OCI-LY1 (cell line): ENCODE results near the gene GLIPR2.

Source experiments
- H2AFZ ChIP-seq: fragments of 200-600 bp; sonication (generic), shearing (Covaris generic); 2 replicates; pipeline ENCODE4 v1.6.0; 2014; ENCODE audit warnings: antibody characterized with exemption, mild to moderate bottlenecking, low read length
- H3F3A ChIP-seq: fragments of 200-600 bp; sonication (generic), shearing (Covaris generic); 2 replicates; pipeline ENCODE4 v1.6.0; 2014; ENCODE audit warnings: mild to moderate bottlenecking, antibody characterized with exemption, low read length, moderate library complexity; ENCODE audit not compliant: insufficient read depth
- H3K27ac ChIP-seq: fragments of 200-600 bp; sonication (generic); 2 replicates; pipeline ENCODE4 v1.5.1; 2014; ENCODE audit warnings: low read length, mixed run types, mild to moderate bottlenecking, low read depth; ENCODE audit not compliant: poor library complexity, severe bottlenecking
- H3K27me3 ChIP-seq: fragments of 200-600 bp; sonication (generic); 2 replicates; pipeline ENCODE4 v1.6.0; 2014; ENCODE audit warnings: antibody characterized with exemption, mild to moderate bottlenecking, low read length, moderate library complexity; ENCODE audit not compliant: insufficient read depth
- H3K36me3 ChIP-seq: fragments of 200-600 bp; sonication (generic); 2 replicates; pipeline ENCODE4 v1.6.1; 2014; ENCODE audit warnings: mild to moderate bottlenecking, antibody characterized with exemption, low read length, moderate library complexity, mixed read lengths; ENCODE audit not compliant: insufficient read depth
- H3K4me1 ChIP-seq: fragments of 200-600 bp; sonication (generic); 2 replicates; pipeline ENCODE4 v1.5.1; 2014; ENCODE audit warnings: mild to moderate bottlenecking, low read length, moderate library complexity; ENCODE audit not compliant: insufficient read depth, severe bottlenecking
- H3K4me2 ChIP-seq: fragments of 200-600 bp; sonication (generic), shearing (Covaris generic); 2 replicates; pipeline ENCODE4 v1.6.1; 2014; ENCODE audit warnings: low read length
- H3K4me3 ChIP-seq: fragments of 200-600 bp; sonication (generic); 2 replicates; pipeline ENCODE4 v1.5.1; 2014; ENCODE audit warnings: low read length, low read depth, mild to moderate bottlenecking, mixed read lengths; ENCODE audit not compliant: poor library complexity, severe bottlenecking
- H3K79me2 ChIP-seq: fragments of 200-600 bp; shearing (Covaris generic); 2 replicates; pipeline ENCODE4 v1.6.1; 2016; ENCODE audit warnings: mixed run types, low read length, mixed read lengths; ENCODE audit not compliant: insufficient read depth
- H3K9ac ChIP-seq: fragments of 200-600 bp; sonication (generic), shearing (Covaris generic); 2 replicates; pipeline ENCODE4 v1.6.1; 2014; ENCODE audit warnings: mild to moderate bottlenecking, low read length, mixed read lengths
- H3K9me2 ChIP-seq: fragments of 200-600 bp; sonication (generic), shearing (Covaris generic); 2 replicates; pipeline ENCODE4 v1.6.1; 2014; ENCODE audit warnings: low read depth, mild to moderate bottlenecking, low read length, mixed read lengths
- H3K9me3 ChIP-seq: fragments of 200-600 bp; shearing (Covaris generic); 2 replicates; pipeline ENCODE4 v1.6.1; 2014; ENCODE audit warnings: low read length, mixed read lengths
- H4K20me1 ChIP-seq: fragments of 200-600 bp; sonication (generic), shearing (Covaris generic); 2 replicates; pipeline ENCODE4 v1.6.0; 2016; ENCODE audit warnings: mild to moderate bottlenecking, low read length; ENCODE audit not compliant: insufficient read depth
- EZH2 ChIP-seq: fragments of 200-600 bp; sonication (generic), shearing (Covaris generic); IDR thresholded peaks from 2 replicates; pipeline ENCODE4 v1.8.0; 2017; ENCODE audit warnings: borderline replicate concordance, mixed run types, mild to moderate bottlenecking, antibody characterized with exemption, low read length, moderate library complexity, mixed read lengths
- TF ChIP-seq, protein P1 (sequence below): fragments of 200-600 bp; sonication (generic), shearing (Covaris generic); IDR thresholded peaks from 2 replicates; pipeline ENCODE4 v1.5.1; 2017; ENCODE audit warnings: mild to moderate bottlenecking, antibody characterized with exemption, low read length, moderate library complexity, mixed read lengths

GLIPR2 gene

DNA sequence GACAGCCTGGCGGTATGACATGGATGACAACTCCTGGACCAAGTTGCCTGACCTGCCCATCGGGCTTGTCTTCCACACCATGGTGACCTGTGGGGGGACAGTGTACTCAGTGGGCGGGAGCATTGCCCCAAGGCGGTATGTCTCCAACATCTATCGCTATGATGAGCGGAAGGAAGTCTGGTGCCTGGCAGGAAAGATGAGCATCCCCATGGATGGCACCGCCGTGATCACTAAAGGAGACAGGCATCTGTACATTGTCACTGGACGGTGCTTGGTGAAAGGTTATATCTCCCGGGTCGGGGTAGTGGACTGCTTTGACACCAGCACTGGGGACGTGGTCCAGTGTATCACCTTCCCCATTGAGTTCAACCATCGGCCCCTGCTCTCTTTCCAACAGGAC lies 34.0 kb downstream of the GLIPR2 start:
- H3K79me2 ChIP-seq = no peaks in the 10 kb centered on the region
- H2AFZ ChIP-seq = no peak overlapping the region
- no peaks in the 10 kb centered on the region for H4K20me1 ChIP-seq
- H3K9me2 ChIP-seq = no peaks in the 10 kb centered on the region
- TF ChIP-seq, protein P1, sequence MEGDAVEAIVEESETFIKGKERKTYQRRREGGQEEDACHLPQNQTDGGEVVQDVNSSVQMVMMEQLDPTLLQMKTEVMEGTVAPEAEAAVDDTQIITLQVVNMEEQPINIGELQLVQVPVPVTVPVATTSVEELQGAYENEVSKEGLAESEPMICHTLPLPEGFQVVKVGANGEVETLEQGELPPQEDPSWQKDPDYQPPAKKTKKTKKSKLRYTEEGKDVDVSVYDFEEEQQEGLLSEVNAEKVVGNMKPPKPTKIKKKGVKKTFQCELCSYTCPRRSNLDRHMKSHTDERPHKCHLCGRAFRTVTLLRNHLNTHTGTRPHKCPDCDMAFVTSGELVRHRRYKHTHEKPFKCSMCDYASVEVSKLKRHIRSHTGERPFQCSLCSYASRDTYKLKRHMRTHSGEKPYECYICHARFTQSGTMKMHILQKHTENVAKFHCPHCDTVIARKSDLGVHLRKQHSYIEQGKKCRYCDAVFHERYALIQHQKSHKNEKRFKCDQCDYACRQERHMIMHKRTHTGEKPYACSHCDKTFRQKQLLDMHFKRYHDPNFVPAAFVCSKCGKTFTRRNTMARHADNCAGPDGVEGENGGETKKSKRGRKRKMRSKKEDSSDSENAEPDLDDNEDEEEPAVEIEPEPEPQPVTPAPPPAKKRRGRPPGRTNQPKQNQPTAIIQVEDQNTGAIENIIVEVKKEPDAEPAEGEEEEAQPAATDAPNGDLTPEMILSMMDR = no peak
- no peak for TF ChIP-seq EZH2
- H3K9ac ChIP-seq = no peak overlapping the region
- no peaks in the 10 kb centered on the region for H3K36me3 ChIP-seq
- H3K4me1 ChIP-seq = peaks cover 9% of the 10 kb centered on the region
- H3F3A ChIP-seq = no peaks in the 10 kb centered on the region
- H3K27ac ChIP-seq = no peak overlapping the region
- no peaks in the 10 kb centered on the region for H3K9me3 ChIP-seq
- H3K4me2 ChIP-seq = no peak overlapping the region
- H3K4me3 ChIP-seq = no peak overlapping the region
- no peaks in the 10 kb centered on the region for H3K27me3 ChIP-seq

DNA sequence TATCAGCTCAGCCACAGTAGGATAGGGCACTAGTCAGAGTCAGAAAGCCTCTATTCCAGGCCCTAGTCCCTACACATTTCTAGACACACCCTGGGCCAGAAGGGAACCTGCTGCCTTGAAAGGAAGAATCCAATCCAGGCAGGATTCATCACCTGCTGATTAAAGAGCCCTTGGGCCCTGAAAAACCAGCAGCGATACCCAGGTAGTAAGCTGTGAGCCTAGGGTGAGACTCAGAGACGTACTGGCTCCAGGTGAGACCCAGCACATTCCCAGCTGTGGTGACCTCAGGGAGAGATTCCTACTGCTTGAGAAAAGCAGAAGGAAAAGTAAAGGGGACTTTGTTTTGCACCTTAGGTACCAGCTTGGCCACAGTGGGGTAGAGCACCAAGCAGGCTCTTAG lies 37.3 kb downstream of the GLIPR2 start:
- Histone ChIP-seq H3K9ac (no peak overlapping the region), H3K27ac (no peak overlapping the region), H3K36me3 (no peaks in the 10 kb centered on the region), H3K4me1 (no peaks in the 10 kb centered on the region), H2AFZ (no peak overlapping the region), H3K4me2 (no peak overlapping the region), H3K4me3 (no peak overlapping the region), H4K20me1 (no peaks in the 10 kb centered on the region), H3K27me3 (no peaks in the 10 kb centered on the region), H3K9me2 (no peaks in the 10 kb centered on the region), H3F3A (no peaks in the 10 kb centered on the region), H3K9me3 (no peaks in the 10 kb centered on the region), H3K79me2 (no peaks in the 10 kb centered on the region)
- TF ChIP-seq, protein P1 = no peak
- TF ChIP-seq EZH2 = no peak

DNA sequence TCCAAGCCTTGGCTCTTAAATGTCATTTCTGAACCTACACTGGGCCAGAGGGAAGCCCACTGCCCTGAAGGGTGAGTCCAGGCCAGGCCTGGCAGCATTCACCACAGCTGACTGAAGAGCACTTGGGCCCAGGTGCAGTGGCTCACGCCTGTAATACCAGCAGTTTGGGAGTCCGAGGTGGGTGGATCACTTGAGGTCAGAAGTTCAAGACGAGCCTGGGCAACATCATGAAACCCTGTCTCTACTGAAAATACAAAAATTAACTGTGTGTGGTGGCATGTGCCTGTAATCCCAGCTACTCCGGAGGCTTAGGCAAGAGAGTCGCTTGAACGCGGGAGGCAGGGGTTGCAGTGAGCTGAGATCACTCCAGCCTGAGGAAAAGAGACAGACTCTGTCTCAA lies 37.7 kb downstream of the GLIPR2 start:
- H4K20me1 ChIP-seq = no peaks in the 10 kb centered on the region
- H3K9me2 ChIP-seq = no peaks in the 10 kb centered on the region
- H3K9me3 ChIP-seq = no peaks in the 10 kb centered on the region
- no peaks in the 10 kb centered on the region for H3K79me2 ChIP-seq
- no peaks in the 10 kb centered on the region for H3K4me1 ChIP-seq
- no peak overlapping the region for H3K27ac ChIP-seq
- no peak overlapping the region for H3K4me3 ChIP-seq
- no peaks in the 10 kb centered on the region for H3K27me3 ChIP-seq
- no peak overlapping the region for H3K4me2 ChIP-seq
- TF ChIP-seq EZH2 = no peak
- TF ChIP-seq, protein P1 = no peak
- H3F3A ChIP-seq = no peaks in the 10 kb centered on the region
- H3K36me3 ChIP-seq = no peaks in the 10 kb centered on the region
- H3K9ac ChIP-seq = no peak overlapping the region
- no peak overlapping the region for H2AFZ ChIP-seq
